ENCODE results near the gene ANKRD22. TPM values are rescaled to one million over a fixed set of nuclear protein-coding genes. Genes with fewer than 3 reads are reported as not detected.

The ANKRD22 gene
- total and polyA plus RNA-seq, 7 donors: 2.4 to 26.9 (median 9.7) TPM; not detected in 4

GRCh38 chr10:88831709-88832108, 19.9 kb downstream of the ANKRD22 start:
- H3K4me1 ChIP-seq: no peaks in the 10 kb centered on the region
- H3K27ac ChIP-seq: no peak overlapping the region
- no peak for DNase-seq
- H3K9me3 ChIP-seq: no peaks in the 10 kb centered on the region
- intact Hi-C loops (cut with DNase I): no loop called here
- no peaks in the 10 kb centered on the region for H3K36me3 ChIP-seq
- H3K4me3 ChIP-seq: no peak overlapping the region
- 74 to 77% methylated on average over 8 of the region's 8 CpGs for WGBS, 2 donors
- H3K27me3 ChIP-seq: no peaks in the 10 kb centered on the region
- TF ChIP-seq CTCF (IDR thresholded peaks at IDR 0.05) (no peak), POLR2AphosphoS5 (IDR thresholded peaks at IDR 0.05) (no peak), POLR2A (IDR thresholded peaks at IDR 0.05) (no peak), EP300 (IDR thresholded peaks at IDR 0.05) (no peak)

- Histone ChIP-seq H3K27me3 (no peaks in the 10 kb centered on the region), H3K36me3 (no peaks in the 10 kb centered on the region)
- TF ChIP-seq POLR2A (IDR thresholded peaks at IDR 0.05): no peak
- TF ChIP-seq CTCF (IDR thresholded peaks at IDR 0.05): no peak
- TF ChIP-seq EP300 (IDR thresholded peaks at IDR 0.05): no peak
- TF ChIP-seq POLR2AphosphoS5 (IDR thresholded peaks at IDR 0.05): no peak
These were observed 20.9 kb downstream of the ANKRD22 start for GRCh38 chr10:88830643-88831268.

GRCh38 chr10:88828310-88828709, 23.3 kb downstream of the ANKRD22 start:
- intact Hi-C loops (cut with DNase I): no loop called here
- WGBS, 2 donors: 19 to 66% methylated on average over 1 of the region's 1 CpG
- no peaks in the 10 kb centered on the region for H3K36me3 ChIP-seq

More at GRCh38 chr10:88830643-88831268, 20.9 kb downstream of the ANKRD22 start:
- DNase-seq: no peak
- no peaks in the 10 kb centered on the region for H3K4me1 ChIP-seq
- H3K27ac ChIP-seq: no peak overlapping the region
- intact Hi-C loops (cut with DNase I): no loop called here
- H3K4me3 ChIP-seq: no peak overlapping the region
- 78 to 88% methylated on average over 9 of the region's 9 CpGs for WGBS, 2 donors
- H3K9me3 ChIP-seq: no peaks in the 10 kb centered on the region

GRCh38 chr10:88827671-88828070, 24.0 kb downstream of the ANKRD22 start:
- no peak for DNase-seq
- WGBS, 2 donors: 90 to 94% methylated on average over 2 of the region's 2 CpGs
- no peaks in the 10 kb centered on the region for H3K36me3 ChIP-seq

More at GRCh38 chr10:88828310-88828709, 23.3 kb downstream of the ANKRD22 start:
- H3K4me1 ChIP-seq: no peaks in the 10 kb centered on the region
- no peak overlapping the region for H3K4me3 ChIP-seq
- no peak for TF ChIP-seq EP300 (IDR thresholded peaks at IDR 0.05)
- no peaks in the 10 kb centered on the region for H3K27me3 ChIP-seq
- no peaks in the 10 kb centered on the region for H3K9me3 ChIP-seq
- DNase-seq: no peak
- H3K27ac ChIP-seq: no peak overlapping the region

GRCh38 chr10:88826388-88826787, 25.3 kb downstream of the ANKRD22 start:
- no peak for TF ChIP-seq POLR2A (IDR thresholded peaks at IDR 0.05)
- no peak for TF ChIP-seq CTCF (IDR thresholded peaks at IDR 0.05)
- no peak for TF ChIP-seq POLR2AphosphoS5 (IDR thresholded peaks at IDR 0.05)
- no peak for TF ChIP-seq EP300 (IDR thresholded peaks at IDR 0.05)
- H3K27me3 ChIP-seq: no peaks in the 10 kb centered on the region
- no peaks in the 10 kb centered on the region for H3K9me3 ChIP-seq
- intact Hi-C loops (cut with DNase I): no loop called here
- 76 to 80% methylated on average over 4 of the region's 4 CpGs for WGBS, 2 donors
- DNase-seq: no peak
- H3K27ac ChIP-seq: no peak overlapping the region
- H3K36me3 ChIP-seq: no peaks in the 10 kb centered on the region
- H3K4me3 ChIP-seq: no peak overlapping the region
- H3K4me1 ChIP-seq: peaks cover 0 to under 1% (median 0%) of the 10 kb centered on the region in 4 donors

More at GRCh38 chr10:88827671-88828070, 24.0 kb downstream of the ANKRD22 start:
- Histone ChIP-seq H3K4me1 (no peaks in the 10 kb centered on the region), H3K9me3 (no peaks in the 10 kb centered on the region), H3K4me3 (no peak overlapping the region), H3K27ac (no peak overlapping the region), H3K27me3 (no peaks in the 10 kb centered on the region)
- intact Hi-C loops (cut with DNase I): no loop called here
- no peak for TF ChIP-seq CTCF (IDR thresholded peaks at IDR 0.05)
- no peak for TF ChIP-seq POLR2A (IDR thresholded peaks at IDR 0.05)
- no peak for TF ChIP-seq POLR2AphosphoS5 (IDR thresholded peaks at IDR 0.05)
- no peak for TF ChIP-seq EP300 (IDR thresholded peaks at IDR 0.05)

Data from sigmoid colon (tissue), 7 donors.